SK-N-SH (cell line): ENCODE measurements around the gene ITM2B. TPM values are rescaled to one million over a fixed set of nuclear protein-coding genes. Genes with fewer than 3 reads are reported as not detected.

Source experiments
- CTCF ChIA-PET: fragments of 300-600, 350-600 bp; formaldehyde crosslinking; extraction: SDS; loops from one replicate; lab custom pipeline; 2021; lab: Yijun Ruan, JAX
- POLR2A ChIA-PET: fragments of 350-600 bp; sonication (Branson Sonifier 250); formaldehyde crosslinking; extraction: SDS; loops from one replicate; lab custom pipeline; 2020; ENCODE audit warnings: antibody characterized with exemption, inconsistent platforms; lab: Yijun Ruan, JAX
- DNase-seq: peaks from one replicate; pipeline ENCODE4 v3.0.0; 2012
- H2AFZ ChIP-seq: fragments of 200-600 bp; sonication (generic); 2 replicates; pipeline ENCODE4 v1.8.1; 2016; ENCODE audit warnings: antibody characterized with exemption, mild to moderate bottlenecking, low read depth
- H3F3A ChIP-seq: fragments of 200-600 bp; sonication (generic); replicated peaks from 2 replicates; pipeline ENCODE3; 2016; ENCODE audit warnings: antibody characterized with exemption, mild to moderate bottlenecking; ENCODE audit not compliant: insufficient read depth
- H3K27ac ChIP-seq, 2 experiments: fragments of 200-500 bp in 1 of 2; fragments of 200-600 bp in 1 of 2; sonication (Bioruptor generic) in 1 of 2; sonication (generic), shearing (Covaris generic) in 1 of 2; 2 replicates each; pipeline versions ENCODE4 v1.5.1 to v1.6.1; 2014 to 2016; ENCODE audit warnings: low read depth in 2 of 2, inconsistent platforms in 1 of 2, low read length in 1 of 2, mild to moderate bottlenecking in 1 of 2, mixed read lengths in 1 of 2
- H3K27me3 ChIP-seq: fragments of 200-600 bp; sonication (generic), shearing (Covaris generic); 2 replicates; pipeline ENCODE4 v1.6.1; 2016; ENCODE audit warnings: mixed run types; ENCODE audit not compliant: insufficient read depth
- H3K36me3 ChIP-seq, 2 experiments: fragments of 200-500 bp in 1 of 2; fragments of 200-600 bp in 1 of 2; sonication (Bioruptor generic) in 1 of 2; sonication (generic) in 1 of 2; replicated peaks in 1 of 2; 2 replicates each; pipeline versions ENCODE3 to v1.5.1; 2014 to 2016; ENCODE audit warnings: low read length in 1 of 2, mild to moderate bottlenecking in 1 of 2; ENCODE audit not compliant: insufficient read depth in 2 of 2, control insufficient read depth in 1 of 2
- H3K4me1 ChIP-seq, 2 experiments: fragments of 200-500 bp in 1 of 2; fragments of 200-600 bp in 1 of 2; sonication (Bioruptor generic) in 1 of 2; sonication (generic), shearing (Covaris generic) in 1 of 2; 2 replicates each; pipeline versions ENCODE4 v1.5.1 to v1.6.1; 2014 to 2016; ENCODE audit warnings: low read depth in 1 of 2, low read length in 1 of 2, mixed run types in 1 of 2; ENCODE audit not compliant: insufficient read depth in 2 of 2, control insufficient read depth in 1 of 2
- H3K4me2 ChIP-seq: fragments of 200-600 bp; sonication (generic), shearing (Covaris generic); 2 replicates; pipeline ENCODE4 v1.6.1; 2017; ENCODE audit warnings: mixed run types
- H3K4me3 ChIP-seq, 2 experiments: fragments of 200-500 bp in 1 of 2; fragments of 200-600 bp in 1 of 2; sonication (Bioruptor generic) in 1 of 2; sonication (generic), shearing (Covaris generic) in 1 of 2; 2 replicates each; pipeline versions ENCODE4 v1.5.1 to v1.8.1; 2014 to 2016; ENCODE audit warnings: low read depth in 2 of 2, inconsistent platforms in 1 of 2, low read length in 1 of 2, mild to moderate bottlenecking in 1 of 2, mixed read lengths in 1 of 2, moderate library complexity in 1 of 2
- H3K79me2 ChIP-seq: fragments of 200-600 bp; sonication (generic); 2 replicates; pipeline ENCODE4 v1.8.1; 2017; ENCODE audit warnings: mild to moderate bottlenecking; ENCODE audit not compliant: insufficient read depth
- H3K9ac ChIP-seq: fragments of 200-600 bp; sonication (generic); 2 replicates; pipeline ENCODE4 v1.6.1; 2017; ENCODE audit warnings: mixed run types
- H3K9me2 ChIP-seq: fragments of 200-600 bp; sonication (generic); 2 replicates; pipeline ENCODE4 v1.6.1; 2017; ENCODE audit warnings: mixed run types
- H3K9me3 ChIP-seq: fragments of 200-600 bp; sonication (generic); 2 replicates; pipeline ENCODE4 v1.6.1; 2017; ENCODE audit warnings: mixed run types, mild to moderate bottlenecking, moderate library complexity
- H4K20me1 ChIP-seq: fragments of 200-600 bp; sonication (generic); 2 replicates; pipeline ENCODE4 v1.6.1; 2017; ENCODE audit warnings: mild to moderate bottlenecking, mixed run types; ENCODE audit not compliant: insufficient read depth
- CHD2 ChIP-seq: fragments of 150-350 bp; IDR thresholded peaks from 2 replicates; pipeline ENCODE4 v1.6.1; 2018; ENCODE audit warnings: low read length; ENCODE audit not compliant: partially characterized antibody
- CTCF ChIP-seq: fragments of 200-600 bp; sonication (generic); IDR thresholded peaks from 2 replicates; pipeline ENCODE4 v1.6.1; 2017; ENCODE audit warnings: antibody characterized with exemption, mild to moderate bottlenecking, moderate library complexity
- ELF1 ChIP-seq: IDR thresholded peaks from 2 replicates; pipeline ENCODE4 v1.4.0; 2012
- EP300 ChIP-seq, 2 experiments: IDR thresholded peaks; 2 replicates each; pipeline versions ENCODE4 v1.4.0 to v1.6.1; 2012; ENCODE audit warnings: borderline replicate concordance in 1 of 2, low read depth in 1 of 2, low read length in 1 of 2
- EZH2phosphoT487 ChIP-seq: fragments of 200-600 bp; sonication (generic); IDR thresholded peaks from 2 replicates; pipeline ENCODE4 v1.6.1; 2017; ENCODE audit warnings: low read depth, mixed run types, mild to moderate bottlenecking, antibody characterized with exemption, moderate library complexity, borderline replicate concordance
- FOSL2 ChIP-seq: IDR thresholded peaks from 2 replicates; pipeline ENCODE4 v1.4.0; 2012; ENCODE audit warnings: low read depth, mild to moderate bottlenecking, moderate library complexity, borderline replicate concordance
- FOXM1 ChIP-seq: IDR thresholded peaks from 2 replicates; pipeline ENCODE4 v1.4.0; 2012; ENCODE audit warnings: low read depth, mild to moderate bottlenecking
- GATA2 ChIP-seq: sonication (generic); formaldehyde crosslinking; IDR thresholded peaks from 2 replicates; pipeline ENCODE4 v1.5.0; 2020; ENCODE audit warnings: mild to moderate bottlenecking, missing genetic modification reagents
- IRF3 ChIP-seq: fragments of 150-350 bp; IDR thresholded peaks from 2 replicates; pipeline ENCODE4 v1.6.1; 2016; ENCODE audit warnings: mild to moderate bottlenecking, low read depth, low read length
- MAX ChIP-seq: IDR thresholded peaks from 2 replicates; pipeline ENCODE4 v1.4.0; 2012; ENCODE audit warnings: low read depth
- MXI1 ChIP-seq: IDR thresholded peaks from 2 replicates; pipeline ENCODE4 v1.6.1; 2012; ENCODE audit warnings: mild to moderate bottlenecking, low read depth, low read length, improper control_type of control experiment
- PBX3 ChIP-seq: IDR thresholded peaks from 2 replicates; pipeline ENCODE4; 2012
- RCOR1 ChIP-seq: fragments of 150-350 bp; IDR thresholded peaks from 2 replicates; pipeline ENCODE4 v1.6.1; 2017; ENCODE audit warnings: antibody characterized with exemption, low read length
- REST ChIP-seq: IDR thresholded peaks from 2 replicates; pipeline ENCODE4 v1.6.1; 2012; ENCODE audit warnings: mild to moderate bottlenecking, low read depth, low read length, moderate library complexity
- TAF1 ChIP-seq: IDR thresholded peaks from 2 replicates; pipeline ENCODE4 v1.6.1; 2012; ENCODE audit warnings: low read depth, mild to moderate bottlenecking, low read length, moderate library complexity, borderline replicate concordance
- TCF12 ChIP-seq: IDR thresholded peaks from 2 replicates; pipeline ENCODE4 v1.4.0; 2012
- TEAD4 ChIP-seq: IDR thresholded peaks from 2 replicates; pipeline ENCODE4 v1.4.0; 2012; ENCODE audit warnings: mild to moderate bottlenecking, borderline replicate concordance; ENCODE audit not compliant: insufficient read depth
- WGBS: methylation state at CpG from one replicate; pipeline ENCODE4 v1.1.6; 2017; ENCODE audit warnings: low lambda C conversion rate; 5-methylcytosine and 5-hydroxymethylcytosine counted together
- polyA plus RNA-seq, 3 experiments: library from polyadenylated mRNA; depleted of rRNA; stranded (reverse); fragments of >200 nt; gene quantifications; 2 replicates each; pipeline ENCODE4 v1.2.3, GENCODE V29; 2012

Gene ITM2B
- polyA plus RNA-seq, 1 of the 3 experiments (the other 2 are of a cell fraction) = 184 TPM

- Histone ChIP-seq H3K79me2 (no peaks in the 10 kb centered on the region), H3K27ac (no peak overlapping the region; a peak in 1 of 4 replicates), H3K9me3 (no peaks in the 10 kb centered on the region), H3F3A (peaks cover 6% of the 10 kb centered on the region), H3K4me1 (peaks cover 0 to 8% of the 10 kb centered on the region in 2 experiments; a peak in 1 of 4 replicates), H2AFZ (no peak overlapping the region), H3K9ac (no peak overlapping the region), H3K4me2 (no peak overlapping the region), H3K27me3 (no peaks in the 10 kb centered on the region), H3K36me3 (peaks cover 26 to 39% of the 10 kb centered on the region in 2 experiments), H3K4me3 (no peak overlapping the region), H3K9me2 (no peaks in the 10 kb centered on the region), H4K20me1 (no peaks in the 10 kb centered on the region)
- 100% methylated on average over 2 of the region's 2 CpGs for WGBS
- DNase-seq = no peak
- no peak for TF ChIP-seq EZH2phosphoT487
- no peak for TF ChIP-seq GATA2 (CRISPR knock-in tag)
- TF ChIP-seq TAF1 = no peak
- no peak for TF ChIP-seq MXI1
- TF ChIP-seq EP300 (IDR thresholded peaks at IDR 0.05; ENCODE audit: borderline replicate concordance in 1 of 2, low read depth in 1 of 2, low read length in 1 of 2) = no peak
- TF ChIP-seq MAX = no peak
- TF ChIP-seq PBX3 = no peak
- no peak for TF ChIP-seq FOSL2
- TF ChIP-seq FOXM1 = no peak
- TF ChIP-seq CHD2 = no peak
- TF ChIP-seq REST = no peak
- no peak for TF ChIP-seq TCF12
- TF ChIP-seq RCOR1 = no peak
- no peak for TF ChIP-seq CTCF
- no peak for TF ChIP-seq ELF1
- TF ChIP-seq IRF3 = no peak
- no peak for TF ChIP-seq TEAD4
- CTCF ChIA-PET = no interaction called here
- POLR2A ChIA-PET = interaction anchor here (1.1 kb wide), 1 partner anchor 34 kb away, joined by 3 read pairs; the partner anchor contains the start of gene ITM2B
These were observed 34.0 kb downstream of the ITM2B start for GRCh38 chr13:48266701-48267639.
